Effector memory CD4-positive, alpha-beta T cell (primary cell): ENCODE results near the gene HEPHL1.

Source experiments
- DNase-seq, 3 donors: peaks; one replicate each; pipeline ENCODE4 v3.0.0-alpha.2; 2020
- H3K27ac ChIP-seq: 2 replicates; pipeline ENCODE4 v1.7.0; 2013; ENCODE audit warnings: mild to moderate bottlenecking, low read length, moderate library complexity; ENCODE audit not compliant: insufficient read depth, poor library complexity, severe bottlenecking
- H3K27me3 ChIP-seq: replicated peaks from 2 replicates; pipeline ENCODE4 v1.7.0; 2013; ENCODE audit warnings: mild to moderate bottlenecking, low read length; ENCODE audit not compliant: insufficient read depth, control insufficient read depth, poor library complexity, severe bottlenecking
- H3K36me3 ChIP-seq: 2 replicates; pipeline ENCODE4 v1.7.0; 2013; ENCODE audit warnings: mild to moderate bottlenecking, low read length, moderate library complexity; ENCODE audit not compliant: control insufficient read depth, insufficient read depth
- H3K4me1 ChIP-seq: 2 replicates; pipeline ENCODE4 v1.7.0; 2013; ENCODE audit warnings: low read length, mild to moderate bottlenecking; ENCODE audit not compliant: control insufficient read depth, insufficient read depth, poor library complexity, severe bottlenecking
- H3K4me3 ChIP-seq: 2 replicates; pipeline ENCODE4 v1.7.0; 2013; ENCODE audit warnings: low read length, low read depth, mild to moderate bottlenecking; ENCODE audit not compliant: insufficient read depth, poor library complexity, severe bottlenecking
- H3K9me3 ChIP-seq: 2 replicates; pipeline ENCODE4 v1.7.0; 2013; ENCODE audit warnings: mild to moderate bottlenecking, low read length, moderate library complexity; ENCODE audit not compliant: control insufficient read depth

Gene HEPHL1

GRCh38 chr11:94032725-94033124 lies 11.6 kb downstream of the HEPHL1 start:
- no peak overlapping the region for H3K27ac ChIP-seq
- no peaks in the 10 kb centered on the region for H3K27me3 ChIP-seq
- no peaks in the 10 kb centered on the region for H3K9me3 ChIP-seq
- DNase-seq, result no peak
- H3K4me3 ChIP-seq, result no peak overlapping the region
- H3K4me1 ChIP-seq, result no peaks in the 10 kb centered on the region
- H3K36me3 ChIP-seq, result no peaks in the 10 kb centered on the region

- Histone ChIP-seq H3K4me1 (no peaks in the 10 kb centered on the region), H3K4me3 (no peak overlapping the region), H3K27me3 (no peaks in the 10 kb centered on the region), H3K36me3 (no peaks in the 10 kb centered on the region), H3K27ac (no peak overlapping the region), H3K9me3 (no peaks in the 10 kb centered on the region)
- DNase-seq, result no peak
Observed at GRCh38 chr11:94034207-94034606, 13.1 kb downstream of the HEPHL1 start.

GRCh38 chr11:94036096-94036495 lies 14.9 kb downstream of the HEPHL1 start:
- Histone ChIP-seq H3K27ac (no peak overlapping the region), H3K9me3 (no peaks in the 10 kb centered on the region), H3K4me1 (no peaks in the 10 kb centered on the region), H3K36me3 (no peaks in the 10 kb centered on the region), H3K27me3 (no peaks in the 10 kb centered on the region), H3K4me3 (no peak overlapping the region)
- DNase-seq, result no peak

GRCh38 chr11:94043241-94043640 lies 22.1 kb downstream of the HEPHL1 start:
- DNase-seq, result no peak
- no peak overlapping the region for H3K27ac ChIP-seq
- H3K36me3 ChIP-seq, result no peaks in the 10 kb centered on the region
- H3K27me3 ChIP-seq, result no peaks in the 10 kb centered on the region
- H3K4me1 ChIP-seq, result no peaks in the 10 kb centered on the region
- H3K9me3 ChIP-seq, result no peaks in the 10 kb centered on the region
- no peak overlapping the region for H3K4me3 ChIP-seq

- Histone ChIP-seq H3K36me3 (no peaks in the 10 kb centered on the region), H3K4me1 (no peaks in the 10 kb centered on the region), H3K4me3 (no peak overlapping the region), H3K9me3 (no peaks in the 10 kb centered on the region), H3K27me3 (no peaks in the 10 kb centered on the region), H3K27ac (no peak overlapping the region)
- no peak for DNase-seq
Observed at GRCh38 chr11:94046796-94047195, 25.6 kb downstream of the HEPHL1 start.

- no peak overlapping the region for H3K4me3 ChIP-seq
- no peaks in the 10 kb centered on the region for H3K36me3 ChIP-seq
- no peak for DNase-seq
Observed at GRCh38 chr11:94048032-94048709, 27.0 kb downstream of the HEPHL1 start.

GRCh38 chr11:94049351-94049750 lies 28.2 kb downstream of the HEPHL1 start:
- H3K27me3 ChIP-seq, result no peaks in the 10 kb centered on the region
- no peaks in the 10 kb centered on the region for H3K4me1 ChIP-seq
- DNase-seq, result no peak
- no peak overlapping the region for H3K27ac ChIP-seq
- no peak overlapping the region for H3K4me3 ChIP-seq
- H3K36me3 ChIP-seq, result no peaks in the 10 kb centered on the region
- H3K9me3 ChIP-seq, result no peaks in the 10 kb centered on the region

More at GRCh38 chr11:94048032-94048709, 27.0 kb downstream of the HEPHL1 start:
- Histone ChIP-seq H3K27ac (no peak overlapping the region), H3K27me3 (no peaks in the 10 kb centered on the region), H3K9me3 (no peaks in the 10 kb centered on the region), H3K4me1 (no peaks in the 10 kb centered on the region)

- Histone ChIP-seq H3K27ac (no peak overlapping the region), H3K36me3 (no peaks in the 10 kb centered on the region), H3K9me3 (no peaks in the 10 kb centered on the region), H3K4me1 (no peaks in the 10 kb centered on the region), H3K4me3 (no peak overlapping the region), H3K27me3 (no peaks in the 10 kb centered on the region)
- DNase-seq, result no peak
Observed at GRCh38 chr11:94058630-94059029, 37.5 kb downstream of the HEPHL1 start.

GRCh38 chr11:94059065-94059464 lies 37.9 kb downstream of the HEPHL1 start:
- H3K36me3 ChIP-seq, result no peaks in the 10 kb centered on the region
- no peak for DNase-seq
- H3K9me3 ChIP-seq, result no peaks in the 10 kb centered on the region
- H3K4me3 ChIP-seq, result no peak overlapping the region
- H3K27me3 ChIP-seq, result no peaks in the 10 kb centered on the region
- H3K27ac ChIP-seq, result no peak overlapping the region
- no peaks in the 10 kb centered on the region for H3K4me1 ChIP-seq

- Histone ChIP-seq H3K36me3 (no peaks in the 10 kb centered on the region), H3K9me3 (no peaks in the 10 kb centered on the region), H3K27ac (no peak overlapping the region), H3K4me1 (no peaks in the 10 kb centered on the region), H3K27me3 (no peaks in the 10 kb centered on the region), H3K4me3 (no peak overlapping the region)
- no peak for DNase-seq
Observed at GRCh38 chr11:94060401-94060800, 39.2 kb downstream of the HEPHL1 start.
